Right hindlimb (tissue), 1 donor: ENCODE results near the gene YTHDC2.
A peak's percentile ranks its signal among the peaks of the same experiment; 100 is the strongest.
"Not testable (repeated sequence)": the region's sequence is repeated elsewhere in the genome, so short reads cannot be mapped to it uniquely, and the experiment has no call there.

Experiments used
- DNase-seq: peaks from one replicate; pipeline ENCODE4 v3.0.0-alpha.2; 2018

Gene YTHDC2

DNA sequence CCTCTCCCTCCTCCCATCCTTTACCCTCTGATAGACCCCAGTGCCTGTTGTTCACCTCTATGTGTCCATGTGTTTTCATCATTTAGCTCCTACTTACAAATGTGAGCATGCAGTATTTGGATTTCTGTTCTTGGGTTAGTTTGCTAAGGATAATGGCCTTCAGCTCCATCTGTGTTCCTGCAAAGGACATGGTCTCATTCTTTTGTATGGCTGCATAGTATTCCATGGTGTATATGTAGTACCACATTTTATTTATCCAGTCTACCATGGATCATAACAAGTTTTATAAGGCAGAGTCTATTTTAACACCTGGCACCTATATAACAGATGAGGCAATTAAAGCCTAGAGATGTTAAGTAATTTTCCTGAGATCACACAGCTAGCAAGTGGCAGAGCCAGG, 7.4 kb downstream of the YTHDC2 start:
- no peak for DNase-seq

DNA sequence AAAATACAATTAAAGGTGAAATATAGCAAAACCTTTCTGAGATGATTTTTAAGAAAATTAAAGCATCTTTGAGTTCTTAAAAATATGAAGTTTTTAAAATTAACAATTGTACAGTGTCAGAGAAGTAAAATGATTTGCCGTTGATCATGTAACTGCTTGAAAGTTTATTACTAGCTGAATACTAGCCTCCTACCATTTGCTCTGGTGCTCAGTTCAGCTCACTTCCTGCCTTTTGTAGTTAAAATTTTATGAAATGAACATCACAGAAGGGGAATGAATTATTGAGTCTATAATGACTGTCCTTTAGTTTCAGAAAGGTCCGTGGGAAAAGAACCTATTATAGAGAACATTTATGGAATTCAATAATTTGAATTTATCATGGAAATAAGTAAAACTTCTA, 9.7 kb downstream of the YTHDC2 start:
- DNase-seq, result no peak

- DNase-seq, result no peak
Measured at GRCh38 chr5:113524927-113525326, 11.4 kb downstream of the YTHDC2 start.

- no peak for DNase-seq
Measured at GRCh38 chr5:113526421-113526820, 12.9 kb downstream of the YTHDC2 start.

DNA sequence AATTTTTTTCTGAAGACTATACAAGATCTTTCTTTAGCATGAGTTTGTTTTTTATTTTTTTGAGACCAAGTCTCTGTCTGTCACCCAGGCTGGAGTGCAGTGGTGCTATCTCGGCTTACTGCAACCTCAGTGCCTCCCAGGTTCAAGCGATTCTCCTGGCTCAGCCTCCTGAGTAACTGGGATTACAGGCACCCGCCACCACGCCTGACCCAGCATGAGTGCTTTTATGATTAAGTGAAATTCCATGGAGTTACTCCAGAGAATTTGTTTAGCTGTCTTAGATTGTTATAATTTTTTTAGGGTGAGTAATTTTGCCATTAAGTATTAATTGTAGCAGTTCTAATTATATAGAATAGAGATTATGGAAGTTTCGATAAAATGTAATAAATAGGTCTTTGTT, 14.3 kb downstream of the YTHDC2 start:
- no peak for DNase-seq

GRCh38 chr5:113531481-113532159, 18.1 kb downstream of the YTHDC2 start:
- no peak for DNase-seq

- DNase-seq, result no peak
Measured at GRCh38 chr5:113538313-113538712, 24.8 kb downstream of the YTHDC2 start.

GRCh38 chr5:113546703-113547183, 33.2 kb downstream of the YTHDC2 start:
- peak; percentile 17 for DNase-seq

DNA sequence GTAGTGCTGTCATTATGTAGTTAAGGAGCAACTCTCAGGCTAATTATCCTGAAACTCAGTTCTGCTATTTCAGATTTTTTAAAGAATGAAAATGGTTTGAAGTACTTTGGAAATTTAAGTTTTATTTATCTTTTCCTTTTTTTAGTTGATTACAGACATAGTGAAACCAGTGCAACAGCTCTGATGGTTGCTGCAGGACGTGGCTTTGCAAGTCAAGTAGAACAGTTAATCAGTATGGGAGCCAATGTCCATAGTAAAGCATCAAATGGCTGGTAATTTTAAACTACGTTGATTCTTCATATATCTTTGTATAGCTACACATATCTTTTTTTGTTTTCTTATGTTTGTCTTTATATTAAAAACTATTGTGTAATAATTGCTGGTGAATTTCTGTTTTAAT, 34.9 kb downstream of the YTHDC2 start:
- DNase-seq, result no peak

DNA sequence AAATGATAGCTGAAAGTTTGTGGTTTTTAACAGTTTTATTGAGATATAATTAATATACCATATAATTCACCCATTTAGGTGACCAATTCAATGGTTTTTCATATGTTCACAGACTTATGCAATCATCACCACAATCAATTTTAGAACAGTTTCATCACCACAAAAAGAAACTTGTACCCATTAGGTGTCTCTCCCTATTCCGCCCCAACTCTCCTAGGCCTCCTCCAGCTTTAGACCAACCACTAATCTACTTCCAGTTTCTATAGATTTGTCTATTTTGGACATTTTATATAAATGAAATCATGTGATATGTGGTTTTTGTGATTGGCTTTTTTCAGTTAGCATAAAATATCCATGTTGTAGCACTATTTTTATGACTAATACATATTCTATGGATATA, 38.6 kb downstream of the YTHDC2 start:
- DNase-seq, result no peak

GRCh38 chr5:113552620-113553019, 39.1 kb downstream of the YTHDC2 start:
- DNase-seq, result no peak

- no peak for DNase-seq
Measured at GRCh38 chr5:113562828-113563400, 49.4 kb downstream of the YTHDC2 start.

GRCh38 chr5:113569396-113569795, 55.9 kb downstream of the YTHDC2 start:
- DNase-seq, result no peak

GRCh38 chr5:113572716-113573115, 59.2 kb downstream of the YTHDC2 start:
- DNase-seq, result no peak

DNA sequence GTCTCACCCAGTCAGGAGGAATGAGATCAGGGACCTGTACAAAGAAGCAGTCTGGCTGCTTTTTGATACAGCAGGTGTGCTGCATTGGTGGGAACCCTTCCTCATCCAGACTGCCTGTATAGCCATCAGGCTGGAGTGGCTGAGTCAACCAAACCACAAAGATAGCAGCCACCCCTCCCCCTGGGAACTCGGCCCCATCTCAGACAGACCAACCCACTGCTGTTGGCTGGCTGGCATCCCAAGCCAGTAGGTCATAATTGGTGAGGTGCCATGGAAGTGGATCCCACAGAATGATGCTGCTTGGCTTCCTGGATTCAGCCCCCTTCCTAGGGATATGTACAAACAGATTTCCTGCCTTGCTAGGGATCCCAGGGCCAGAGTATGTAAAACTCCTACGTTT, 60.9 kb downstream of the YTHDC2 start:
- no peak for DNase-seq

DNA sequence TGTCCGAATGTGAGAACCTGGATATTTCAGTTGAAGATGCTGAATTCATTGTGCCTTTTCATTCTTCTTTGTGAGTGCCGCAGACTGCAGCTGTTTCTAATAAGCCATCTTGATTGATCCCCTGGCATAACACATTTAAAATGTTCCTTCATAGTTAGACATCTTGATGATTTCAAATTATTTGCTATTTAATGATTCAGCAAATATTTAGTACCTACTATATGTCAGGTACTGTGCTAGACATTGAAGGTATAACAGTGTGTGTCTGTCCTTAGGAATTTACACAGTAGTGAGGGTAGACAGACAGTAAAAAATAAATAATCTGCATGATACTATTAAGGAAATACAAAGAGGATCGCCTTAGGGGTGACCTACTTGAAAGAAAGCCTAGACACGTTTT, 61.6 kb downstream of the YTHDC2 start:
- DNase-seq, result no peak

GRCh38 chr5:113578091-113578490, 64.6 kb downstream of the YTHDC2 start:
- no peak for DNase-seq

DNA sequence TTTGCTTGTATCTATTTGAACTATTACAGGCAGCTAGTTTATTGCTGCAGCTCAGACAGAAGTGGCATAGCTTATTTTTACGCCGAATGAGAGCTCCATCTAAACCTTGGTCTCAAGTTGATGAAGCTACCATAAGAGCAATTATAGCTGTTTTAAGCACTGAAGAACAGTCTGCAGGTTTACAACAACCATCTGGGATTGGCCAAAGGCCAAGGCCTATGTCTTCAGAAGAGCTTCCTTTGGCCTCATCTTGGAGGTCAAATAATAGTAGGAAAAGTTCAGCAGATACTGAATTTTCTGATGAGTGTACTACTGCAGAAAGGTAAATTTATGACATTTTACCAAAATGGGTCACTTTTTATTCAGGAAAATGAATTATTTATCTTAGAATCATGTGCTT, 67.9 kb downstream of the YTHDC2 start:
- no peak for DNase-seq

DNA sequence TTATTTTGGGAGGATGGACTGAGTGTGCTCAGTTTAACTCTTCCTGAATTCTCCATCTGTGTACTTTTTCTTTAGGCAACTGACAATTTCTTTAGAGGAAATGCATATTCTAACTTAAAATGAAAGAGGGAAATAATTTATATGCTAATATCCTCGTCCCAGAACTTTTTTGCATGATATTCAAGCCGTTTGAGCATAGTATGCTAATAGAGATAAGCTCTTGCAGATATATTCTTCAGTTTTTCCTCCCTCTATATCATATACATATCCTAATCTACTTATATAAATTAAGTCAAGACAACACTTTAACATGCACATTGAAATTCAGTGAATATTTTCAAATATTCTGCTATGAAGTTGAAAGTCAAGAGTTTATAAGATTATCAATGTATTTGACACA, 84.7 kb downstream of the YTHDC2 start:
- DNase-seq, result no peak

- DNase-seq, result no peak
Measured at GRCh38 chr5:113598926-113599325, 85.4 kb downstream of the YTHDC2 start.

DNA sequence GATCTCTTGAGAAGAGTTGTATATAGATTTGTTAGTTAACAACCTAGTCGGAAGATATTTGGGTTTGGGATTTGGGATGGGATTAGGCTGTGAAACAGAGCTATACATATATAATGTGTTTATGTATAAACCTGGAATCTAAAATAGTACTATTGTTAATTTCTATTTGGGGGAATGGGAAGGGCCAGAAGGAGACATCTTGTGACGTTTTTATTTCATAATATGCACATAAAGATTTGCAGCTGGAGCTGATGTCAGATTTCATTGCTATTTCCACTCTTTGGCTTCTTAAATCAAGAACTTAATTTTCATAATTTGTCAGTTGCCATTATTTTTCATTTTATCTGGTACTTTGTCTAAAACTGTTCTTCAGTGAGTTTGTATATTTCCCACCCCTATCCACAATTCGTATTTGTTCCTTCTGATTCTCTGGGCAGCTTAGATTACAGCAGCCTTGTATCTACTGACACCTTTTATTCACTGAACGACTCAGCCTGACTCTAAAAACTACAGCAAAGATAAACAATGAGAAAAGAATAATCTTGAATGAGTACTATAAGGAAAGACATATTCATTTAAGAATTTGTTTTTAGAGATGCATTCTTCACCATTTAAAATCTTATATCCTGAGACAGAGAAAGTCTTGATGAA, 86.9 kb downstream of the YTHDC2 start:
- no peak for DNase-seq

DNA sequence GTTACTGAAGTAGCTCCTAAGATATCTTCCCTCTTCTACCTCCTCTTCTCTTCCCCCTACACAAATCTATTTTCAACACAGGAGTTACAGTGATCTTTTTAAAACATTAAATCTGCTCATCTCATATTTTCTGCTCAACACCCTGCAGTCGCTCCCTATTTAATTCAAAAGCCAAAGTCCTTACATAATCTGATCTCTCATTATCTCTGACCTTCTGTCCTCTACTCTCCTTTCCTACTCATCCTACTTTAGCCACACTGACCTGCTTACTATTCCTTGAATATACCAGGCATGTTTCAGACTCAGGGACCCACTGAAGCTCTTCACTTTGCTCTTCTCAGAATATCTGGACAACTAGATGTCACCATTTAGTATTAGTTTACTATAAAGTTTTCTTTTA, 87.9 kb downstream of the YTHDC2 start:
- DNase-seq, result no peak

DNA sequence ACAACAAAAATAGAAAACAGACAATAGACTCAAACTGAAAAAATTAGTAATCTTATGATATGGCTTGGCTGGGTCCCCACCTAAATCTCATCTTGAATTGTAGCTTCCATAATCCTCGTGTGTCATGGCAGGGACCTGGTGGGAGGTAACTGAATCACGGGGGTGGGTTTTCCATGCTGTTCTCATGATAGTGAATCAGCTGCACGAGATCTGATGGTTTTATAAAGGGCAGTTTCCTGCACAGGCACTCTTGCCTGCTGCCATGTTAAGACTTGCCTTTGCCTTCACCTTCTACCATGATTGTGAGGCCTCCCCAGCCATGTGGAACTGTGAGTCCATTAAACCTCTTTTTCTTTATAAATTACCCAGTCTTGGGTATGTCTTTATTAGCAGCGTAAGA, 89.8 kb downstream of the YTHDC2 start:
- not testable (repeated sequence) for DNase-seq
